ENCODE results near the gene CDH2.

Gene CDH2

DNA sequence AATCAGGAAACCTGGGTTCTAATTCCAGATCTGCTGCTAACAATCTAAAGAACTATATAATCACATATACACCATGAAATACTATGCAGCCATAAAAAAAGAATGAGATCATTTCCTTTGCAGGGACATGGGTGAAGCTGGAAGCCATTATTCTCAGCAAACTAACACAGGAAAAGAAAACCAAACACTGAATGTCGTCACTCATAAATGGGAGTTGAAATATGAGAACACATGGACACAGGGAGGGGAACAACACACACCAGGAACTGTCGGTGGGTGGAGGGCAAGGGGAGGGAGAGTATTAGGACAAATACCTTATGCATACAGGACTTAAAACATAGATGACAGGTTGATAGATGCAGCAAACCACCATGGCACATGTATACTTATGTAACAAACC, 33.2 kb downstream of the CDH2 start:
- no peak for DNase-seq
- intact Hi-C loops (cut with DNase I) = no loop called here

DNA sequence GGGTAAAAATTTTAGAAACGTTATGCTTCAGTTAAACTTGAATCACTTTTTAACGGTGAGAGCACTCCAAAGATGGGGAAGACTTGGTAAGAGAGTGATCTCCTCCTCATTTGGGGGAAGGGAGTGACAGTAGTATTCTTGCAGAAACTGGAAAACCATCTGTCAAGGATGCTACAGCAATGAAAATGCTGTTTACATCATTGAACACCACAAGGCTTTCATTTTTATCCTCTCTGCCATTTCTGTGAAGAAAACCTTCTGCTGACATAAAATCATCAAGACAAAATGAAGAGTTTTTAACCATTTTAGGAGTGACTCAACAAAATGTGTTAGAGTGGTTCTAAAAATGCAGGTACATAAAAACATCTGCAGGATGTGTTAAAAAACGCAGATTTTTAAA, 38.1 kb downstream of the CDH2 start:
- DNase-seq = no peak
- intact Hi-C loops (cut with DNase I) = no loop called here

DNA sequence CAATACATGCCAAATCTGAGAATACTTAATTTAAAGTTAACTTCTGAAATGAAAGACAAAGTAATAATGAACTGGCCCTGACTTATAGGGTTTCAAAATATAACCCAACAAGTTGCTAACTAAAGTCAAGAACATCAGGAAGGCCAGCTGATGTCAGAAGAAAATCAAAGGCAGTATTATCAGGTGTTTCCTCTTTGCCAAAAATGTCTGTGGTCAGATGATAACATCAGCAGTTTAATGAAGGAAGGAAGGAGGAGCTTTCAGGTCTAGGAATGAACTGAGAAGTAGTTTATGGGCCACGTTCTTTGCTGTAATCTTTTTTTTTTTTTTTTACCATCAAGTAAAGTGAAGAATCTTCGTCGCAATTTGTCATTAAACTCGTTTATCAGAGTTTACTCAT, 40.9 kb downstream of the CDH2 start:
- intact Hi-C loops (cut with DNase I) = no loop called here
- no peak for DNase-seq

DNA sequence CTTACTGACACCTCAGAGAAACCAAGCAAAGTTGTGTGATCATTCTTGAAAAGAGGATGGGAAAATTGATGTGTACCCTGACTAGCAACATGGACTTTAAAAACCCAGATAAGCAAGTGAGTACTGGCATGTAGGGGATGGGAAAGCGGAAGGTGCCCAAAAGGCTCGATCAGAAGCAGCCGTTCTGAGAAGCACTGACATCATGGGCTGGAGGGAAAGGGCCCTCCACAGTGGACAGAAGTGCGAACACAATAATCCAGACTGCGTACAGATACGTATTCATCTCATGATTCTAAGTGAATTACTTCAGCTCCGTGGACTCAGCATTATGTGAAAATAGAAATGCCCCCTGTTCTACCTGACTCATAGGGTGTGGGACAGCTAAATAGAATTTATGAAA, 42.2 kb downstream of the CDH2 start:
- intact Hi-C loops (cut with DNase I) = no loop called here
- DNase-seq = no peak

DNA sequence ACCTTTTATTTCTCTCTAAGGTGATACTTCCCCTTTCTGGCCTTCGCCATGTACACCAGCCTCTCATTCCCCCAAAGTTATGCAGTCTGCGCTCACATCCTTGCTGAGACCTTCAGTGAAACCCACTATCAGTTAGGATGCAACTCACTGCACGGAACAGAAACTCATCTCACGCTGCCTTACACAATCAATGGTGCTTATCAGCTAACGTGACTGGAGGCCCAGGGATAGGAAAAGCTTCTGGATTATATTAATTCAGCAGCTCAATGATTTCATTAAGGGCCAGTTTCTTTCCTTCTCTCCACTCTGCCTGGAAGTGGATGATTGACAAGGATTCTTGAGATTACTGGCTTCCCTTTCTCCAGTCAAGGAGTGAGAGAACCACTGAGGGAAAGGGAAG, 44.8 kb downstream of the CDH2 start:
- DNase-seq = no peak
- intact Hi-C loops (cut with DNase I) = no loop called here

DNA sequence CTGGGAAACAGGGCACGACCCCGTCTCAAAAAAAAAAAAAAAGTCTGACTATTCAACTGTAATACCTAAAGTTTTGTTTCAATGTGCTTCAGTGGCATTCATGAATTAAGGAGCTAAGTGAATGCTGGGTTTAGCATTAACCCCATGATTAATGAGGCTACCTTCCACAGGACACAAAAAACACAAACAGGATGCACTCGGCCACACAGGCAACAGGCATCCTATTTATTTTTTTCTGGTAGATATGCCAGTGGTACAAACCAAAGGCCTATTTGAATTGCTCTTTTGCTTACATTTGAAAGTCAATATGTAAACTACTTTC, 48.3 kb downstream of the CDH2 start:
- intact Hi-C loops (cut with DNase I) = no loop called here
- DNase-seq = no peak

DNA sequence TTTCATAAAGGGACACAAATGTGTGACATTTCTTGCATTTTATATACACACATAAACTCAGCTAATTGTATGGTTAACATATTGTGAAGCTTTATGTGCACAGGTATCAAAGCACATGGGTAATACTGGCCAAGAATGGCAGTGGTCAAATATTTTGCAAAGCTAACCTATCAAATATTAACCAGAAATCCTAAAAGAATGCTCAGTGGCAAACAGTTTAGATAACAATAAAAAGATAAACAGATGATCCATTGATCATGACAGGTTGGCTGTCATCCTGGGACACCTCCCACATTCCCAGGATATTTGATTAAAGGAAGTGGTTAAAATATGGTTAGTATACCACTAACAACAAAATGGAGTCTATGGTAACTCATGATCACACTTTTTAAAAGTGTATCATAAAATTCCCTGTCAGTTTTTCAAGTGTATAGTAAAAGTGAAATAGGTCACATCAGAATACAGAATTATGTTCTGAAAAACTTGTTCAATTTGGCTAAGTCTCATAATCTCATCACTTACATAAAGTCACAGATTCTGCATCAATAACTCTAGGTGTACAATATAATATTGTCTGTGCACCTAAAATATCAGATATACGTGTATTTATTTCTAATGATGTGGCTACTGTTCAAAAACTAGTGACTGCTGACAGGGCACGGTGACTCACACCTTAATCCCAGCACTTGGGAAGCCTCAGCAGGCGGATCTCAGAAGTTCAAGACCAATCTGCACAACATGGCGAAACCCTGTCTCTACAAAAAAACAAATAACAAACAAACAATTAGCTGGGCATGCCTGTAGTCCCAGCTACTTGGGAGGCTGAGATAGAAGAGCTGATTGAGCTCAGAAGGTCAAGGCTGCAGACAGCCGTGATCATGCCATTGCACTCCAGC, 48.9 kb downstream of the CDH2 start:
- no peak for DNase-seq
- intact Hi-C loops (cut with DNase I) = no loop called here

DNA sequence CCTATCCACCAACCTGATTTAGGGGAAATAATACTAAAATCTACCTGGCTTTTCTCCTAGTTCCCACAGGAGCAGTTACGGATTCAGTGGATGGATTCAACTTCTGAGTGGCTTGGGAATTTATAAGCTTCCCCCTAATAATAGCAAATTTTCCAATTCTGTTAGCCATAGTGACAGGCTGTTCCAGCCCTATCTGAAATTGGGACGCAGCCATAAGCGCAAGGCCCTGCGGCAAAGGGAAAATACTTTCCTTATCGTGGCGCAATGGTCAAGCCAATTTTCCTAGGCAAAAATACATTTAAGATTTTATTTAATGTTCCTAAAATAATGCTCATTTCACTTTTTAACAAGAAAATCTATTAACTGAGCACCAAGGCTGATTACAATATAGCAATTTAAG, 49.7 kb downstream of the CDH2 start:
- DNase-seq = no peak
- intact Hi-C loops (cut with DNase I) = no loop called here

DNA sequence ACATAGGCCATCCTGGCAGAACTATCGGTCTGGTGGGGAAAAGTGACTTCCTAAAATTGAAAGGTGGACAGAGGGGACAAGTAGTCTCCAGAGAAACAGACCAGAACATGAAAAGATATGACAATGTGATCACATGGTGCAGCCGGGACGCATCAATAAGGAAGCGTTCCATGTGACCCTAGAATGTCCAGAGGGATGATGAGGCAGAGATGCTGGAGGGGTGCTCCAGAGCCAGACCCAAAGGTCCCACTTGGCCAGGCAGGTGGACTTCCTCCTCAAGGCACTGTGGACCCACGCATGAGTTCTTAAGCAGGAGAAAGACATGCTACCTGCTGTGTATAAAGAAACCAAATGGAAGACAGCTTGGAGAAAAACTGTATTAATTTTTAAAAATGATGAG, 50.2 kb downstream of the CDH2 start:
- no peak for DNase-seq
- intact Hi-C loops (cut with DNase I) = no loop called here

DNA sequence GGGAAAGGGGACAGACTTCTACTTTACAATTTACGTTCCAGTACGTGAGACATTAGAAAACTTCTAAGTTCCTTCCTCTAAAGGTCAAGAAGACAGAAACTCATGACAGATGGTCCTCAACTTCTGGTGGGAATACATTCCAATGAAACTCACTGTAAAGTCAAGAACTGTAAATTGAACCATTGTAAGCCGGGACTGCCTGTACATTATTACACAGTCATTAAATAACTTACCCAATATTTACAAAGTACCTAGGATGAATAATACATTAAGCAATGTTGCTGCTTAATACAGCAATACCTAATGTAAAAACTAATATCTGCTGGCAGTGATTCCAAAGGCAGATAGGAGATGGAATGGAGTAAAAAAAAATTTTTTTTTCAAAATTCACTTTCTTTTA, 51.9 kb downstream of the CDH2 start:
- no peak for DNase-seq
- intact Hi-C loops (cut with DNase I) = no loop called here

DNA sequence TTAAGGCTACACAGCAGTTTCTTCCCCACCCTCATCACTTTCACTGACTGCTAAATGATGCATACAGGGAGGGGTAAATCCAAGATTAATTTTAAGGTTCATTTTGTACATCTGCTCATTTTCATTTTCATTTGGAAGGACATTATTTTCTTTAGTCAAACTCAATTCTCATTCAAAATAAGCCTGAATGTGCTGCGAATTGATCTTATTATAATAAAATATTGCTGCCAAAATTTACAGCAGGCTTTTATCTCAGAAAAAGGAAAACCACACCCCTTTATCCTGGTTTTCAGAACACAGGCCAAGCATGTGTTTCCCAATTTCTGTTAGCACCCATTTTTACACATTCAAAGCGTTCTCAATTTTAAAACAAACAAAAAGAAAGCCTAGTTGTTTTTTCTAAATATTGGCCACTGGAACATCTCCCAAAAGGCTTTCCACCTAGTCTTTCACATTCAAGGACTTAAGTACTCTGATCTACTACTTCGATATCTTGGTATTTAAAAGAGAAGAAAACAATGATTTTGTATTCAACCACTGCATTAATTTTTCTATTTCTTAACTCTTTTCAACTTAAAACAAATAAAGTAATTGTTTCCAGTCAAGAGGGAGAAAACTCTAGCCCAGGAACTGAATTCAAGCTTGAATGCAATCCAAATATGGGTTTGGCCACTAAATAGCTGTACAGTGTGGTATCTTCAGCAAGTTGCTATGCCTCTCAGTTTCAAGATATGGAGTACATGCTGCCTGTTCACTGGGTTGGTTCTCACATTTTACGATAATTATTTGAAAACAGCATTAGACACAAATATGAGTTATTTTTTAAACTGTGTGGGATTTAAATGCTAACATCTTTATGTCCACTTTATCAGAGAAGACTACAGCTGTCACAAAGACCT, 52.5 kb downstream of the CDH2 start:
- intact Hi-C loops (cut with DNase I) = no loop called here
- DNase-seq = no peak

DNA sequence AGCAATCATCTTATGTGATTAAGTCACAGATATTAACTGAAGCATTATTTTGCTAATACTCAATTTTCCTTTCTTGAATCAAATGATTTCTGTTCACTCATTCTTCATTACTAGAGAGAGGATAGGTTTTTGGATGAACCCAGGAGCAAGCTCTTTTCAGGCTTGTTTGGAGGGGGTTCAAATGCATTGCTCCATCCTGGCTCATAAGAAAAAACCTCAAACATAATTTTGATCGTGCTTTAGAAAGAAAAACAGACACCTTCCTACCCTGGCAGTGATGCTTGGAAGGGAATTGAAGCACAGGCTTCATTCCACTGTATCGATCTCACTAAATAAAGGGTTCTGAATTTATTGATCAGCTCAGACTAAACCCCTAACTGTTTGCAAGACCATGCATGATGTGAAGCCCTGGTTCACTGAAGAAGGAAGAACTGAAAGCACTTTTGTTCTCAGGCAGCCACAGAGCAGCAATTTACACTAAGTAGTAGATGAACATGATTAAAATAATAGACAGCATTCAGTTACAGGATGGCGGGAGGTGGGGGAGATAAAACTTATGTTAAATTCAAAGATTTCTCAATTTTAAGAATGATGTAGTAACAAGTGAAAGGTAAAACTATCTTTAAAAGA, 53.4 kb downstream of the CDH2 start:
- DNase-seq = peak in 3 of 42 donors; percentile 12 to 34 (median 16)
- intact Hi-C loops (cut with DNase I) = no loop called here

DNA sequence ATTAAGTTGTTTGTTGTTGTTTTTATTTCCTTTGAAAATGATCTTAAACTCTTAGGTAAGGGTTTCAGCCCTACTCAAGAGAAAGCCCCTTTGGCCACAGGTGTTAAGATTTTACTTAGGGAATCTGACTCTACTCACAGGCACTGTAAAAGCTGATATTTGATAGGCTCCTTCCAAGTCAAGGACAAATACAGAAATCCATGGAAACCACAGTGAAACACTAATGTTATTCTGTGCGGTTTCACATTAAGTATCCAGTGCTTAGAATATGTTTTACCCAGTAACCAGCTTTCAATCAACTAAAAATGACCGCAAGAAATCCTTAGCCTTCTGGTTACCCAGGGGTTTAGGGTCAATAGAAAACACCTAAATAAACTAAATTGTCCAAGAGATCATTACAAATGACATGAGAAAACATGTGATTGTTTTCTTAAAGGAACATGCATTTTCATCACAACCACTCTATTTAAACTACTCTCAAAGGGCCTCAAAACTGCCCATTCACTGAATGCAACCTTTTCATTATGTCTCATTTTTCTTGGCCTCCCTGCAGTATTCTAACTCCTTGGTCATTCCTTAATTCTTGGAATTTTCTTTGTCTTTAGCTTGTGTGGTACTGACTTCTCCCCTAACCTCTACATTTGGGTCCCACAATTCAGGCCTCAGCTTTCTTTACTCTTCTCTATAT, 56.0 kb downstream of the CDH2 start:
- intact Hi-C loops (cut with DNase I) = no loop called here
- no peak for DNase-seq

DNA sequence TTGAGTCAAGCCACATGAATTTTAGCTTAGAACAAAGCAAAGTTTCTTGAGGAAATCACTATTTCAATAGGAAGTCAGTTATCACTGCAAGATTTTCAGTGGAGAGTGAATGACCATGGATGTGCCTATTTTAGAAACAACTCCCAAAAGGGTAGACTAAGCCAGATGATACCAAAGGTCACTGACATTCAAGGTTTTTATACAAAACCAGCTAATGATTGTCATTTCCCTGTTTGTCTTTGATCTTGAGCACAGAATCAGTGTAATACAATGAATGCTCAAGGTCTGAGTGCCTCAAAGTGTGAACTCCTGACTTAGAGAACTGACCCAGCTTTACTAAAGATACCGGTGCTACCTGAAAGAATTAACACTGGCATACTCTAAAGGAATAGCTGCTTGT, 60.5 kb downstream of the CDH2 start:
- intact Hi-C loops (cut with DNase I) = no loop called here
- no peak for DNase-seq

DNA sequence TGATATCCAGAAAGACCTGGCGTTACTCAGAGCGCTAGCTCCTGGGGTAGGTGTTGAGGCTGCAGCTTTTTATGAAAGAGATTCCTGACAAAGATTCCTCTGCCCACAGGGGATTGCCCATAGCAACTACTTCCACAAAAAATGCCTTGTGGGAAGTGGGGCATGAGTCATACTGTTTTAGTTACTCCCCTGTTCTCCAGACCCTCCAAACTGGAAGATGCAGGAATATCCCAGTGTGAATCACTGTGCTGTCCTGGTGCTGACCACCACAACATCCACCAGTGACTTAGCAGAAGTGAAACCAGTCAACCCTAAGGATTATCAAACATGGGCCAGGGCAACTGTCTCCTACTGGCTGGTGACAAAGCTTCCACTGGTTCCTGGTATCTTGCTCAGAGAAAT, 61.8 kb downstream of the CDH2 start:
- peak in 1 of 42 donors; percentile 51 for DNase-seq
- intact Hi-C loops (cut with DNase I) = no loop called here

DNA sequence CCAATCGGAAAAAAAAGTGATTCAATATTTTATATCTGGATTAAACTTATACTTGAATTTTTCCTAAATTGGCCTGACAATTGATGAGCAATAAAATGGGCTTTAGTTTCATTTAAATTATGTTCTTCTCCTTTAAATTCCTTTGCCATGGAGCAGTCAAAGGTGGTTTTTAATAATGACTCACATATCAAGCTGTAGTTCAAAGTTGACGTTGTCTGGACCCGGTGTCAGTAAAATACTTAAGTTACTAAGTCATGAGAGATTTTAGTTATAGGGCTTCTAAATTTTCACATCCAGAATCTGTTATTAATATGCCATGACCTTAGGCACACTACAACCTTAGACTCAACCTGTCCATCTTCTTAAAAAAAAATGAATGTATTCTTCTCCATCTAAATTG, 62.5 kb downstream of the CDH2 start:
- intact Hi-C loops (cut with DNase I) = no loop called here
- no peak for DNase-seq

DNA sequence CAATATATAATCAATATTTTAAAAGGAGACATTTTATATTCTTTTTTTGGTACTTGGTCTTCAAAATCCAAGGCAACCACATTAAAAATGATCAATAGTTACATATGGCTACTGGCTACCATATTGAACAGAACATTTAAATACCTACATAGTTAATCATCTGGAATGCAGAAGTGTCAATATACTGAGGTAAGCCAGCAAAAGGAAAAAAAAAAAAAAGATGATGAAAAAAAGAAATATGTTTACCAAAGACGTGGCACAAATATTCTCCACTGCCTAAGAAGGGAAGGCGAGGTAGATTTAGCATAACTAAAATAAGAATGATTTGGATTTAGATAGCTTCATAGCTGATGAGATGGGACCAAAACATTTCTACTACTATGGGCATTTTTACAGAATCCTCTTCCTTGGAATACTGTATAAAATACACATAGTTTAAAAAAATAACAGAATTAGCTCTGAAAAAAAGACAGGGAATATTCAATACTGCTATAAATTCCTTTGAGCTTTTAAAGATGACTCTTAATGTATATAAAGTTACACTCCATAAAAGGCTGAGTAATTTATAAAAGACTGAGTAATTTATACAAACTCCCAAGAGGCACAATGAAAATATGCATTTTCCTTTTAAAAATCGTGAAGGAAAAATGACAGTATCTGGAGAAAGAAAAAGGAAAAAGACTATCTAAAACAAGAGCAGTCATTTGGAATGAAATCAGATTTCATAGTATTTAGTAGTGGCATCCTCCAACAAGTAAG, 63.5 kb downstream of the CDH2 start:
- intact Hi-C loops (cut with DNase I) = no loop called here
- DNase-seq = no peak

DNA sequence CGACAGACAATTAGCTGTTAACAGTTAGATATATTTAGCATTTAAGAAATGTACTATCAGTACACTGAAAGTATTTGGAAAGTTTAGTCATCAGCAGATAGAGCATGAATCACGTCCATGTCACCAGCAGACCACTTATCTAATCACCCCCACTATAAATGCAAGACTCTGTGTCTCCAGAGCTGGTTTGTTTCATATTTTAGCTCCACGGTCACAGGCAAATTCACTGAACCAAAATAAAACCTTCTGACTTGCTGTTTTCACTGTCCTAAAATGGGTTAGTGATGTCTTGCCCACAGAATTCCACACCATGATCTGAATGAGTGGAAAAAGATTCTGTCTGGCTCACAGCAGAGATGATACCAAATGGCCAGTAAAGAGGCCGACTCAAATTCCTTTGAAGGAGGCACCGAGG, 64.9 kb downstream of the CDH2 start:
- intact Hi-C loops (cut with DNase I) = no loop called here
- no peak for DNase-seq

DNA sequence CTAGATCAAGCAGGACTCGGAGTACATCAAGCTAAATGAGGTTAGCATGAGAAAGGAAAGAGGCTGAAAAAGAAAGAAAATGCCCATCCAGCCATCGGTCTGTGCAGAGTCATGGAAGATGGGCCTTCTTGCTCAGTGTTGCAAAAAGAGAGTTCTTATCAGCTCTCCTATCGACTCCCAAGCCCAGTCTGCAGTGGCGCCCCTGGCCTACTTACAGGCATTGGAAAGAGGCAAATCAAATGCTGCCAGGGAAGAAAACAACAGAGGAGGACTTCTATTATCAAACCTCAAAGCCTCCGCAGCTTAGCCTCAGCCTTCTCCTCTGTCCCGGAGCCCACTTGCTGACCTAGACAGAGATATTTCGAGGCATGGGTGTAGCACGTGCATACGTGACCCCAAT, 66.0 kb downstream of the CDH2 start:
- intact Hi-C loops (cut with DNase I) = no loop called here
- DNase-seq = no peak

Measured in head of caudate nucleus (tissue), 42 donors.